HepG2 (cell line): ENCODE results near the gene CLEC11A. TPM values are rescaled to one million over a fixed set of nuclear protein-coding genes. Genes with fewer than 3 reads are reported as not detected.

ENCODE experiments used
- ATAC-seq: fragments of 200-7000 bp; cut with Tn5 transposase; 3 replicates; pipeline ENCODE4 v1.9.1; 2020; ENCODE audit warnings: mild to moderate bottlenecking, moderate library complexity
- BruUV-seq: library from RNA; stranded (reverse); fragments of 400-500 nt; replicated peaks from 2 replicates; lab custom pipeline; 2021; lab: Mats Ljungman, UMichigan
- CTCF ChIA-PET: fragments of 300-600 bp; formaldehyde crosslinking; extraction: SDS; loops from one replicate; lab custom pipeline; 2021; ENCODE audit warnings: low total read pairs, inconsistent platforms, low intra/inter-chr PET ratio; lab: Yijun Ruan, JAX
- POLR2A ChIA-PET: fragments of 350-600 bp; sonication (Branson Sonifier 250); formaldehyde crosslinking; loops from one replicate; lab custom pipeline; 2020; ENCODE audit warnings: antibody characterized with exemption, inconsistent platforms; lab: Yijun Ruan, JAX
- DNase-seq: peaks from one replicate; pipeline ENCODE4 v3.0.0-alpha.2; 2015; ENCODE audit warnings: low spot score
- FAIRE-seq: peaks from 3 replicates; lab custom pipeline; 2011; peaks lifted over from hg19 to GRCh38; lab: Jason Lieb, UNC
- H2AFZ ChIP-seq: one replicate; pipeline ENCODE4 v1.6.1; 2011; ENCODE audit warnings: low read length, inconsistent platforms
- H3K27ac ChIP-seq: fragments of 300-600 bp; 3 replicates; pipeline ENCODE4 v1.8.0; 2011; ENCODE audit warnings: mixed run types, mild to moderate bottlenecking, mixed read lengths, low read length, inconsistent platforms; ENCODE audit not compliant: insufficient read depth; ENCODE audit errors: extremely low read length
- H3K27me3 ChIP-seq, 2 experiments: fragments of 200-600 bp in 1 of 2; 2 replicates in 1 of 2; 3 replicates in 1 of 2; pipeline versions ENCODE4 v1.6.0 to v1.8.0; 2011; ENCODE audit warnings: low read length in 2 of 2, mild to moderate bottlenecking in 2 of 2, moderate library complexity in 2 of 2, inconsistent platforms in 1 of 2; ENCODE audit not compliant: insufficient read depth in 2 of 2, control insufficient read depth in 1 of 2
- H3K36me3 ChIP-seq, 2 experiments: fragments of 200-600 bp in 1 of 2; replicated peaks in 1 of 2; 2 replicates in 1 of 2; 3 replicates in 1 of 2; pipeline versions ENCODE4 v1.5.1 to v1.8.0; 2011; ENCODE audit warnings: low read length in 2 of 2, inconsistent platforms in 1 of 2; ENCODE audit not compliant: insufficient read depth in 2 of 2, control insufficient read depth in 1 of 2
- H3K4me1 ChIP-seq: 2 replicates; pipeline ENCODE4 v1.5.1; 2012; ENCODE audit warnings: low read length, inconsistent platforms; ENCODE audit not compliant: insufficient read depth
- H3K4me2 ChIP-seq: 2 replicates; pipeline ENCODE4 v1.6.0; 2011; ENCODE audit warnings: low read depth, low read length, inconsistent platforms
- H3K4me3 ChIP-seq, 3 experiments: fragments of 200-600 bp in 1 of 3; sonication (generic), shearing (Covaris generic) in 1 of 3; replicated peaks in 1 of 3; 2 replicates each; pipeline ENCODE4 v1.5.1; 2011 to 2016; ENCODE audit warnings: low read length in 3 of 3, inconsistent platforms in 2 of 3, low read depth in 2 of 3, mild to moderate bottlenecking in 2 of 3, control low read depth in 1 of 3, mixed read lengths in 1 of 3; ENCODE audit not compliant: insufficient read depth in 1 of 3
- H3K79me2 ChIP-seq: one replicate; pipeline ENCODE4 v1.6.1; 2011; ENCODE audit warnings: low read length, inconsistent platforms; ENCODE audit not compliant: insufficient read depth
- H3K9ac ChIP-seq: 2 replicates; pipeline ENCODE4 v1.6.0; 2011; ENCODE audit warnings: mild to moderate bottlenecking, low read depth, low read length, inconsistent platforms; ENCODE audit not compliant: insufficient read depth
- H3K9me3 ChIP-seq: 2 replicates; pipeline ENCODE4 v1.5.1; 2012; ENCODE audit warnings: mild to moderate bottlenecking, low read length
- H4K20me1 ChIP-seq: 2 replicates; pipeline ENCODE4 v1.6.0; 2011; ENCODE audit warnings: inconsistent platforms, mild to moderate bottlenecking, low read length, moderate library complexity; ENCODE audit not compliant: insufficient read depth
- HBP1 ChIP-seq: IDR thresholded peaks from 2 replicates; pipeline ENCODE4 v1.6.1; 2016; ENCODE audit warnings: low read depth, control low read depth
- HNRNPL ChIP-seq: fragments of 200-400 bp; formaldehyde crosslinking; IDR thresholded peaks from 2 replicates; pipeline ENCODE4 v1.6.1; 2017; ENCODE audit warnings: mild to moderate bottlenecking, low read depth, low read length
- KMT2B ChIP-seq: IDR thresholded peaks from 2 replicates; pipeline ENCODE4 v1.6.1; 2016; ENCODE audit warnings: missing genetic modification reagents, missing compliant biosample characterization
- REPIN1 ChIP-seq: sonication (generic); formaldehyde crosslinking; IDR thresholded peaks from 2 replicates; pipeline ENCODE4 v1.8.0; 2022; ENCODE audit warnings: missing genetic modification reagents, low read depth, mild to moderate bottlenecking, borderline replicate concordance
- ZBTB42 ChIP-seq: sonication (generic); formaldehyde crosslinking; IDR thresholded peaks from 2 replicates; pipeline ENCODE4 v1.5.0; 2020; ENCODE audit warnings: mild to moderate bottlenecking, missing genetic modification reagents
- ZNF253 ChIP-seq: sonication (generic); formaldehyde crosslinking; IDR thresholded peaks from 2 replicates; pipeline ENCODE4 v1.8.0; 2022; ENCODE audit warnings: mild to moderate bottlenecking, missing genetic modification reagents, borderline replicate concordance
- ZNF281 ChIP-seq: sonication (generic); formaldehyde crosslinking; IDR thresholded peaks from 2 replicates; pipeline ENCODE4 v1.4.0; 2020; ENCODE audit warnings: missing genetic modification reagents, borderline replicate concordance
- ZNF382 ChIP-seq: sonication (generic); formaldehyde crosslinking; IDR thresholded peaks from 2 replicates; pipeline ENCODE4 v1.5.0; 2020; ENCODE audit warnings: missing genetic modification reagents, mild to moderate bottlenecking, borderline replicate concordance
- ZNF501 ChIP-seq: sonication (generic); formaldehyde crosslinking; IDR thresholded peaks from 2 replicates; pipeline ENCODE4 v1.5.1; 2020; ENCODE audit warnings: mild to moderate bottlenecking, moderate library complexity, missing genetic modification reagents
- ZNF567 ChIP-seq: sonication (generic); formaldehyde crosslinking; IDR thresholded peaks from 2 replicates; pipeline ENCODE4 v1.8.1; 2023; ENCODE audit warnings: mild to moderate bottlenecking, missing genetic modification reagents, borderline replicate concordance
- WGBS: methylation state at CpG from one replicate; pipeline ENCODE4 v1.1.6; 2017; ENCODE audit warnings: low lambda C conversion rate; 5-methylcytosine and 5-hydroxymethylcytosine counted together
- in situ Hi-C: cut with HindIII; loops from 2 replicates; pipeline ENCODE4 v1.10.0; 2017; ENCODE audit warnings: low pct_unique_long_range_greater_than_20kb; ENCODE audit not compliant: extremely low pct_ligation_motif_present
- intact Hi-C: fragments of 100-400 bp; cut with micrococcal nuclease; formaldehyde crosslinking; loops from one replicate; pipeline ENCODE4 v1.10.0; 2022; ENCODE audit not compliant: unreplicated experiment
- polyA plus RNA-seq, 8 experiments: library from polyadenylated mRNA; depleted of rRNA in 3 of 8; stranded (reverse) in 7 of 8; unstranded in 1 of 8; fragments of >200 nt; fragmentation: Illumina TruSeq in 4 of 8; extraction: Trizol in 4 of 8; gene quantifications; 2 replicates each; pipeline versions ENCODE4 v1.2.1 to v1.2.3, GENCODE V29; 2011 to 2016; ENCODE audit warnings: low read depth in 4 of 8, missing spikeins in 1 of 8, mixed read lengths in 1 of 8; ENCODE audit not compliant: insufficient read depth in 1 of 8
- total RNA-seq, 5 experiments: library from RNA; depleted of rRNA; stranded (reverse); fragments of >200 nt; fragmentation: Illumina TruSeq; extraction: Trizol; gene quantifications; 2 replicates each; pipeline ENCODE4 v1.2.3, GENCODE V29; 2016; ENCODE audit warnings: low read depth in 1 of 5
- TF ChIP-seq, protein P1 (sequence below): sonication (generic); formaldehyde crosslinking; IDR thresholded peaks from 2 replicates; pipeline ENCODE4 v1.8.1; 2023; ENCODE audit warnings: mild to moderate bottlenecking, missing genetic modification reagents

CLEC11A gene
- total and polyA plus RNA-seq, 2 of the 13 experiments (the other 11 are each of a cell fraction or from before 2014, with no cell fraction given) = not detected

DNA sequence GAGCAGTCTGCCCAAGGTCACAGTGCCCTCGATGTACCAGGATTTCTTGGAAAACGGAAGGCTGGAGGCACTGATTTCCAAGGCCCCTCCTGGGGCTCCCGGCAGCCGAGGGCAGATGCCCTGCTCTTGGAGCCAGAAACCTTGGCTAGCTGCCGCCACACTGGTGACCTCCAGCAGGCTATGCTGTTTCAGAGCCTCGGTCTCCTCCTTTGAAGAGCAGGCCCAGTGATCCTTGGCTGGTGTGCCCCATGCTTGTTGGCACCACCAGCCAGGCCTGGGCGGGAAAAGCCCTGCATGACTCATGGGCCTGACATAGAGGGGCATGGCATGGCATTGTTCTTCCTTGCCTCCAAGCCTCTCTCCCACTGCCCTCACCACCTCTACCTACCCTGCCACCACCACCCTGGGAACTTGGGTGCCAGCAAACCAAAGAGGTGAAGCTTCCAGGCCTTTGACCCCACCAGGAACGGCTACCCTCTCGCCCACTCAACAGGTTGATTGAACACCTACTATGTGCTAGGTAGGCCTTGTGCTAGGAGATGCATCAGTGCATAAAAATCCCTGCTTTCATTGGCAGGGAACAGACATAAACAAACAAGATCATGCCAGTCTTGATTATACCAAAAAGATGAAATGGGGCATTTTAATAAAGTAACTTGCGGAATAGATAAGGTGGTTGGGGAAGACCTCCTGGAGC is 1.6 kb upstream of the CLEC11A start (continued):
- no peak for TF ChIP-seq ZNF501 (CRISPR knock-in tag)
- TF ChIP-seq ZNF253 (CRISPR knock-in tag) = no peak
- no peak for TF ChIP-seq ZBTB42 (CRISPR knock-in tag)
- TF ChIP-seq KMT2B (CRISPR knock-in tag) = no peak
- TF ChIP-seq ZNF281 (CRISPR knock-in tag) = no peak

- DNase-seq (no peak), ATAC-seq (no peak), FAIRE-seq (no peak)
- CTCF ChIA-PET = no interaction called here
- Histone ChIP-seq H3K79me2 (no peaks in the 10 kb centered on the region), H2AFZ (no peak overlapping the region), H3K4me3 (no peak overlapping the region), H3K9ac (no peak overlapping the region), H3K4me2 (no peak overlapping the region), H3K4me1 (no peaks in the 10 kb centered on the region), H3K36me3 (no peaks in the 10 kb centered on the region), H4K20me1 (no peaks in the 10 kb centered on the region), H3K9me3 (no peaks in the 10 kb centered on the region), H3K27me3 (peaks cover 12 to 46% of the 10 kb centered on the region in 2 experiments), H3K27ac (no peak overlapping the region)
- intact Hi-C loops = loop anchor here (5.0 kb wide), 1 partner anchor 60 kb away; no protein-coding TSS in a partner anchor
- no TSS peak for BruUV-seq
- POLR2A ChIA-PET = no interaction called here
- in situ Hi-C loops = no loop called here
- TF ChIP-seq REPIN1 (CRISPR knock-in tag) (no peak), HNRNPL (no peak), ZNF382 (no peak), ZNF567 (no peak), HBP1 (CRISPR knock-in tag) (no peak)
- TF ChIP-seq, protein P1, sequence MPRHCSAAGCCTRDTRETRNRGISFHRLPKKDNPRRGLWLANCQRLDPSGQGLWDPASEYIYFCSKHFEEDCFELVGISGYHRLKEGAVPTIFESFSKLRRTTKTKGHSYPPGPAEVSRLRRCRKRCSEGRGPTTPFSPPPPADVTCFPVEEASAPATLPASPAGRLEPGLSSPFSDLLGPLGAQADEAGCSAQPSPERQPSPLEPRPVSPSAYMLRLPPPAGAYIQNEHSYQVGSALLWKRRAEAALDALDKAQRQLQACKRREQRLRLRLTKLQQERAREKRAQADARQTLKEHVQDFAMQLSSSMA = no peak
- 9% methylated on average over 11 of the region's 15 CpGs for WGBS
These were observed 757 bp upstream of the CLEC11A start for GRCh38 chr19:50722201-50723013.
